Esophagus muscularis mucosa (tissue), 4 donors: ENCODE data around the gene CCNQ. TPM values are rescaled to one million over a fixed set of nuclear protein-coding genes. Genes with fewer than 3 reads are reported as not detected.

Experiments
- DNase-seq: peaks from one replicate; pipeline ENCODE4 v3.0.0-alpha.2; 2017; ENCODE audit errors: extremely low spot score
- H3K27ac ChIP-seq, 4 donors: fragments of 200-600 bp; sonication (generic); replicated peaks in 1 of 4; 1 replicate in 3 of 4; 2 replicates in 1 of 4; pipeline ENCODE4 v1.5.1; 2016 to 2019; ENCODE audit warnings: mild to moderate bottlenecking in 1 of 4
- H3K27me3 ChIP-seq, 4 donors: fragments of 200-600 bp; sonication (generic); one replicate each; pipeline versions ENCODE4 v1.5.1 to v1.6.0; 2016 to 2019
- H3K36me3 ChIP-seq, 4 donors: fragments of 200-600 bp; sonication (generic); one replicate each; pipeline ENCODE4 v1.5.1; 2016 to 2019
- H3K4me1 ChIP-seq, 4 donors: fragments of 200-600 bp; sonication (generic); one replicate each; pipeline ENCODE4 v1.5.1; 2016 to 2019
- H3K4me3 ChIP-seq, 4 donors: fragments of 200-600 bp; sonication (generic); 1 replicate in 2 of 4; 2 replicates in 2 of 4; pipeline ENCODE4 v1.5.1; 2016 to 2019; ENCODE audit warnings: mild to moderate bottlenecking in 4 of 4, moderate library complexity in 1 of 4
- H3K9me3 ChIP-seq, 4 donors: fragments of 200-600 bp; sonication (generic); 1 replicate in 3 of 4; 2 replicates in 1 of 4; pipeline ENCODE4 v1.5.1; 2016 to 2019
- EP300 ChIP-seq: sonication (generic); formaldehyde crosslinking; IDR thresholded peaks from one replicate; pipeline ENCODE4 v1.6.1; 2017; ENCODE audit warnings: antibody characterized with exemption
- POLR2A ChIP-seq: fragments of 450-650 bp; IDR thresholded peaks from one replicate; pipeline ENCODE4 v1.6.1; 2017; ENCODE audit warnings: antibody characterized with exemption, moderate library complexity, mild to moderate bottlenecking, low read depth
- POLR2AphosphoS5 ChIP-seq, 2 donors: sonication (generic); formaldehyde crosslinking; IDR thresholded peaks; one replicate each; pipeline ENCODE4 v1.6.1; 2017; ENCODE audit warnings: antibody characterized with exemption in 2 of 2
- WGBS: methylation state at CpG from one replicate; pipeline ENCODE4 v1.1.5; 2018; 5-methylcytosine and 5-hydroxymethylcytosine counted together
- intact Hi-C: fragments of 100-400 bp; cut with DNase I; formaldehyde crosslinking; loops from one replicate; pipeline ENCODE4 v1.15.1; 2023
- total RNA-seq, 4 donors: library from RNA; depleted of rRNA; stranded (reverse); fragments of >200 nt; gene quantifications; one replicate each; pipeline versions ENCODE4 v1.1.0 to v1.2.1, GENCODE V29; 2016
- TF ChIP-seq, protein P1 (sequence below), 3 experiments: fragments of 200-600 bp in 2 of 3; fragments of 450-650 bp in 1 of 3; sonication (generic) in 2 of 3; IDR thresholded peaks; one replicate each; pipeline ENCODE4 v1.5.1; 2017 to 2019; ENCODE audit warnings: antibody characterized with exemption in 3 of 3, mild to moderate bottlenecking in 2 of 3, moderate library complexity in 1 of 3

Gene CCNQ
- total RNA-seq, 4 donors from 2014 or later = 38.6 to 58.3 (median 49.8) TPM

DNA sequence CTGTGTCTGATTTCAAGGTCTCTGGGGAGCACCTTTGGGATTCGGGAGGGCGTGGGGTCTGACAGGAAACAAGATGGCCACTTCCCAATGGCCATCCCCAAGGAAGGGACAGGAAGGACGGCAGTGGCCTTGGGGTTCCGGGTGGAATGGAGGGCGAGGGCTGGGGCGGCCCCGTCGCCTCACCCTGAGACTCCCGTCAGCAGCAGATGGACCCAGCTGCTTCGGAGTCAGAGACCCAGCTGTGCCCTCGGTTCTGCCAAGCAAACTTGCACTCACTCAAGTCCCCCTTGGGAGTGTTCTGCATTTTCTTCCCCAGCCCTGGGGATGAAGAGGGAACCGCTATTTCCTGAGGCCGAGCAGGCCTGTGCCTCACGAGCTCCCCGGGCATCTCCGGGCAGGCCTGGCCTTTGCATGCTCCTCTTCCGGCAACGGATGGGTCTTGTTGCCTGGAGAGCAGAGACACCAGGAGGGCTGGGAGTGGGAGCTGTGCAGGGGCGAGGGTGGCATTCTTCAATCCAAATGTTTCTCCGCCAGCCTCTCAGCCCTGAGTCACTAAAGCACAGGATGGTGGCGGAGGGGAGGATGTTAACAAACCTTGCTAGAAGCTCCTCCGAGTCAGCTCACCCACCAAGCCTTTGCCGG, 41.2 kb upstream of the CCNQ start:
- H3K36me3 ChIP-seq = no peaks in the 10 kb centered on the region
- H3K9me3 ChIP-seq = no peaks in the 10 kb centered on the region
- peaks cover 6 to 30% (median 28%) of the 10 kb centered on the region in 4 donors for H3K4me1 ChIP-seq
- intact Hi-C loops = no loop called here
- 88% methylated on average over 21 of the region's 23 CpGs for WGBS
- TF ChIP-seq EP300 (no peak), POLR2A (no peak), POLR2AphosphoS5 (IDR thresholded peaks at IDR 0.05) (no peak)
- TF ChIP-seq, protein P1, sequence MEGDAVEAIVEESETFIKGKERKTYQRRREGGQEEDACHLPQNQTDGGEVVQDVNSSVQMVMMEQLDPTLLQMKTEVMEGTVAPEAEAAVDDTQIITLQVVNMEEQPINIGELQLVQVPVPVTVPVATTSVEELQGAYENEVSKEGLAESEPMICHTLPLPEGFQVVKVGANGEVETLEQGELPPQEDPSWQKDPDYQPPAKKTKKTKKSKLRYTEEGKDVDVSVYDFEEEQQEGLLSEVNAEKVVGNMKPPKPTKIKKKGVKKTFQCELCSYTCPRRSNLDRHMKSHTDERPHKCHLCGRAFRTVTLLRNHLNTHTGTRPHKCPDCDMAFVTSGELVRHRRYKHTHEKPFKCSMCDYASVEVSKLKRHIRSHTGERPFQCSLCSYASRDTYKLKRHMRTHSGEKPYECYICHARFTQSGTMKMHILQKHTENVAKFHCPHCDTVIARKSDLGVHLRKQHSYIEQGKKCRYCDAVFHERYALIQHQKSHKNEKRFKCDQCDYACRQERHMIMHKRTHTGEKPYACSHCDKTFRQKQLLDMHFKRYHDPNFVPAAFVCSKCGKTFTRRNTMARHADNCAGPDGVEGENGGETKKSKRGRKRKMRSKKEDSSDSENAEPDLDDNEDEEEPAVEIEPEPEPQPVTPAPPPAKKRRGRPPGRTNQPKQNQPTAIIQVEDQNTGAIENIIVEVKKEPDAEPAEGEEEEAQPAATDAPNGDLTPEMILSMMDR (IDR thresholded peaks at IDR 0.05) = no peak
- DNase-seq = no peak
- H3K27ac ChIP-seq = no peak overlapping the region
- H3K27me3 ChIP-seq = peaks cover 0 to 47% (median 25%) of the 10 kb centered on the region in 4 donors
- H3K4me3 ChIP-seq = no peak overlapping the region

DNA sequence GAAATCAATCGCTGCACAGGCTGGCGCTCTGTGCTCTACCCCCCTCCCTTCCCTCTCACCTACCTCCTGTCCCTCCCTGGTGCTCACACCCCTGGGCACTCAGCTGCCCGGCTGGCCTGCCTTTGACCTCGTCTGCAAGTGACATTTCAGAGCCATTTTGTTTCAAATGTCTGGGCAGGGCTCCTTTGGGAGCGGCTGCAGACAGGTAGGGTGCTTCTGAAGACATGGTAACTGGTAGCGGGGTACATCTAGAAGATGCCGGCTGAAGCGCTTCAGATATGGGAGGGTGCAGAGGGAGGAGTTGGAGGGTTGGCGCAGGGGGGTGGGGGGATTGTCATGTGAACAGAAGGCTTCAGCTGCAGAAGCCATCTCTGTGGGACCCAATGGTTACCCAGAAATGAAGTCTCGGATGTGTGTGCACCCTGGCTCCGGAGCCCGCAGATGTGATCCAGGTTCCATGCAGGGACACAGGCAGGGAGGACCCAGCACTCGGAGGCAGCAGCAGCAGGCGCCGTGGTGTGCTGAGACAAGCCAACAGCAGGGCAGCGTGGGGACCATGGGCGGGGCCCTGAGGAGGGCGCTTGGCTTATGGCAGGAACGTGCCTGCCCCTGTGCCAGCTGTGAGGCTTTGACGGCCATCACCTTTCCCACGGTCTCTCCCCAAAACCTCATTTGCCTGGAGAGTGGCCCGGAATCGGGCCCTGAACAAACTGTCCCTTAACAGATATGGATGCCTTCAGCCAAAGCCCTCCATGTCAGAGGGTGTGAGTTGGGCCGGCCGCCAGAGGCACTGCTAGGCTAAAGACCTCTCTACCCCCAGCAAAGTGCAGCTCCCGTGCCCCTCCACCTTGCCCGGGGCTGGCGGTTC, 40.5 kb upstream of the CCNQ start:
- Histone ChIP-seq H3K27ac (no peak overlapping the region), H3K9me3 (no peaks in the 10 kb centered on the region), H3K4me1 (peaks cover 6 to 26% (median 25%) of the 10 kb centered on the region in 4 donors), H3K4me3 (no peak overlapping the region), H3K36me3 (no peaks in the 10 kb centered on the region), H3K27me3 (peaks cover 0 to 39% (median 18%) of the 10 kb centered on the region in 4 donors)
- no peak for DNase-seq
- TF ChIP-seq, protein P1 (IDR thresholded peaks at IDR 0.05) = no peak
- TF ChIP-seq POLR2A = no peak
- no peak for TF ChIP-seq POLR2AphosphoS5 (IDR thresholded peaks at IDR 0.05)
- TF ChIP-seq EP300 = no peak
- WGBS = 77% methylated on average over 20 of the region's 28 CpGs
- intact Hi-C loops = no loop called here

DNA sequence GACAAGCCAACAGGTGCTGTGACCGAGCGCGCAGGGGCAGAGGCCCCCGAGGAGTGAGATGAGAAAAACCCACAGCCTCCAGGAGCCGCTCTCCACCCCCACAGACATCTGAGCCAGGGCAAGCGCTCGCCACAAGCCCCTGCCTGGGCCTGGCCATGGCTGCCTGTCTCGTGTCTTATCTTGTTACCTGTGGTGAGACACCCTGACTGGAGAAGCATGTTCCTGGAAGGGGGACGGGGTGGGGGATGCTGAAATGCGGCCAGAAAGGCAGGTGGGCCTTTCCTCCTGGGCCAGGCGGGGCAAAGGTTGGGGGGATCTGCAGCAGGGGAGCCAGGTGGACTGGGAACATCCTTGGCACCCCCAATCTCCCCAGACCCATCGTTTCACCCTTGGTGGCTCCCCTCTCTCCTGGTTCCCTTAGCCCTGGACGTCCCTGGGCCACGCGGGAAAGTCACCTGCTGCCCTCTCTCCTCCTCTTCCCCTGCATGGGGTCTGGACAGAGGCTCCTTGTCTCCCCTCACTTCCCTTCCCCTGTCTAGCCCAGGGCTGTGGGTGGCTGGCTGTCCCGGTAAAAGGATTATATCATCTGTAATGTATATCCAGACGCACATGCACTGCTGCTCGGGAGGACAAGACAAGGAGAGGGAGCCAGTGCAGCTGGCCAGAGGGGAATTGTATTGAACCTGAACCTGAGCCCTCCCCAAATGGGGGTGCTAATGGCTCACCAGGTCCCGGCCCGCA, 39.7 kb upstream of the CCNQ start:
- Histone ChIP-seq H3K36me3 (no peaks in the 10 kb centered on the region), H3K27ac (no peak overlapping the region), H3K9me3 (no peaks in the 10 kb centered on the region), H3K27me3 (peaks cover 0 to 33% (median 17%) of the 10 kb centered on the region in 4 donors), H3K4me3 (no peak overlapping the region), H3K4me1 (peaks cover 4 to 21% (median 20%) of the 10 kb centered on the region in 4 donors)
- DNase-seq = no peak
- intact Hi-C loops = no loop called here
- no peak for TF ChIP-seq POLR2A
- TF ChIP-seq, protein P1 (IDR thresholded peaks at IDR 0.05) = no peak
- TF ChIP-seq POLR2AphosphoS5 (IDR thresholded peaks at IDR 0.05) = no peak
- no peak for TF ChIP-seq EP300
- 91% methylated on average over 10 of the region's 20 CpGs for WGBS

DNA sequence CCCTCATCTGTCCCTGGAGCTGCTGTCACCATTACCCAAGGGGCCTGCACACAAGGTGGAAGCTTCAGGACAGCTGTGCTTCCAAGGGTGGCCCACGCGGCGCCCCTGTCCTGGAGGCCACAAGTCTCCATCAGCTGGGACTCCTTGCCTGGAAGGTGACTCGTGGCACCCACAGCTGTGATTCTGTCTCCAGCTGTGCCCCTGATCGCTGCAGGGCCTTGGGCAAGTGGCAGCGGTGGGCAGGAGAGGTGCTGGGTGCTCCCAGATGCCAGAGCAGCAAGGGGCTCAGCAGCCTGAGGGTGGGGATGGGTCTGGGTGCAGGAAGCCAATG, 39.1 kb upstream of the CCNQ start:
- TF ChIP-seq EP300 (no peak), POLR2AphosphoS5 (IDR thresholded peaks at IDR 0.05) (no peak), POLR2A (no peak)
- TF ChIP-seq, protein P1 (IDR thresholded peaks at IDR 0.05) = no peak
- Histone ChIP-seq H3K36me3 (no peaks in the 10 kb centered on the region), H3K4me1 (peaks cover 0 to 15% (median 14%) of the 10 kb centered on the region in 4 donors), H3K9me3 (no peaks in the 10 kb centered on the region), H3K4me3 (no peak overlapping the region), H3K27ac (no peak overlapping the region), H3K27me3 (peaks cover 0 to 27% (median 12%) of the 10 kb centered on the region in 4 donors)
- no peak for DNase-seq
- 94% methylated on average over 3 of the region's 6 CpGs for WGBS
- intact Hi-C loops = no loop called here
